Right cardiac atrium (tissue), 5 donors: ENCODE results near the gene RABGAP1L. TPM values are rescaled to one million over a fixed set of nuclear protein-coding genes. Genes with fewer than 3 reads are reported as not detected.

Experiments used
- ATAC-seq, 2 donors: fragments of 200-7000 bp; cut with Tn5 transposase; one replicate each; pipeline versions ENCODE4 v1.8.0 to v1.9.1; 2020; ENCODE audit warnings: moderate library complexity in 2 of 2, mild to moderate bottlenecking in 1 of 2
- DNase-seq, 3 donors: peaks; one replicate each; pipeline ENCODE4 v3.0.0-alpha.2; 2020
- H3K27ac ChIP-seq: one replicate; pipeline ENCODE4 v1.5.1; 2013; ENCODE audit warnings: mild to moderate bottlenecking, low read length, control low read depth, moderate library complexity
- H3K27me3 ChIP-seq: one replicate; pipeline ENCODE4 v1.6.1; 2013; ENCODE audit not compliant: control insufficient read depth, insufficient read depth
- H3K4me1 ChIP-seq: one replicate; pipeline ENCODE4 v1.6.1; 2013; ENCODE audit warnings: low read length; ENCODE audit not compliant: control insufficient read depth, insufficient read depth
- H3K4me3 ChIP-seq: one replicate; pipeline ENCODE4 v1.5.1; 2013; ENCODE audit warnings: low read length, control low read depth
- H3K9me3 ChIP-seq: one replicate; pipeline ENCODE4 v1.6.1; 2013; ENCODE audit warnings: low read length; ENCODE audit not compliant: control insufficient read depth
- WGBS: extraction: QIAGEN DNeasy Blood & Tissue Kit; methylation state at CpG from one replicate; pipeline ENCODE4 v1.1.7; 2013; 5-methylcytosine and 5-hydroxymethylcytosine counted together
- intact Hi-C, 4 donors: fragments of 100-400 bp; cut with DNase I; formaldehyde crosslinking; loops; one replicate each; pipeline versions ENCODE4 v1.11.0 to v1.14.0; 2022 to 2023
- polyA plus RNA-seq: library from polyadenylated mRNA; stranded (reverse); fragments of 200-250 nt; gene quantifications from one replicate; pipeline ENCODE4 v1.2.3, GENCODE V29; 2013
- total RNA-seq, 4 donors: library from RNA; stranded (reverse); fragmentation: NEBNext Ultra II Directional; extraction: Animal tissue kit (Norgen Biotek cat#: 25700); gene quantifications; one replicate each; pipeline ENCODE4 v1.2.1, GENCODE V29; 2021
- donor health status: healthy with polysubstance abuse.
- donor health status: DM: no; HTN: yes; CAD: no.
- donor health status: DM: no; HTN: no; CAD: no.
- donor health status: DM: no; HTN: yes; CAD: no; lungs with severe emphysema.
- donor health status: DM: yes; HTN: yes; CAD: no.

The RABGAP1L gene
- total and polyA plus RNA-seq, 5 donors: 174 to 367 (median 186) TPM

DNA sequence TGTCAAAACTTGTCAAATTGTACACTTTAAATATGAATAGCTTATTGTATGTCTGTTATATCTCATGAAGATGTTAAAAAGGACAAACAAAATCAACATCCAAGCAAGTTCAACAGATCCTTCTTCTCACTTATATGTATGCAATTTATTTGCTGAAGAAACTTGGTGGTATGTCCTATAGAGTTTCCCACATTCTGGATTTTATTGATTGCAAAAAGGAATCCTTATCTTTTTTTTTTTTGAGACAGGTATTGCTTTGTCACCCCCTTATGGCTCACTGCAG is 5.6 kb upstream of the RABGAP1L start:
- Histone ChIP-seq H3K4me1 (no peaks in the 10 kb centered on the region), H3K9me3 (peaks cover 2% of the 10 kb centered on the region), H3K4me3 (no peak overlapping the region), H3K27ac (no peak overlapping the region), H3K27me3 (no peaks in the 10 kb centered on the region)
- ATAC-seq: no peak
- no peak for DNase-seq
- intact Hi-C loops: no loop called here

DNA sequence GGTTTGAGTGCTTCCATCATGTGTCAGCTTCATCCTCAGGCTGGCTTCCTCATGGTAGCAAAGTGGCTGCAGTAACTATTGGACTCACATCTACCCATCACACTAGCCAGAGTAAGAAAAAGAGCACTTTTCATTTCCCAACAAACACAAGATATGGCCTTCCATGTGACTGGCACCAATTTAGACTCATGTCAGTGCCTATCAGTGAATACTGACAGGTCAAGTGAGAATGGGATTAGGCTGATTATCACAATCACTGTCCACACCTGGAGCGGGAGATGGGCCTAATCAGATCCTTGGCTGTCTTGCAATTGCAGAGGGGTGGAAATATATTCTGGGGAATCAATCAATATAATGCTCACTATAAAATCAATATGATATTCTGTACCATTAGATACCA is 2.9 kb upstream of the RABGAP1L start:
- no peaks in the 10 kb centered on the region for H3K4me1 ChIP-seq
- H3K27me3 ChIP-seq: no peaks in the 10 kb centered on the region
- H3K9me3 ChIP-seq: no peaks in the 10 kb centered on the region
- intact Hi-C loops: no loop called here
- DNase-seq: no peak
- ATAC-seq: no peak
- H3K4me3 ChIP-seq: no peak overlapping the region
- no peak overlapping the region for H3K27ac ChIP-seq
- 63% methylated on average over 1 of the region's 1 CpG for WGBS

- intact Hi-C loops: no loop called here
Observed at GRCh38 chr1:174157157-174157806, 2.0 kb upstream of the RABGAP1L start.

DNA sequence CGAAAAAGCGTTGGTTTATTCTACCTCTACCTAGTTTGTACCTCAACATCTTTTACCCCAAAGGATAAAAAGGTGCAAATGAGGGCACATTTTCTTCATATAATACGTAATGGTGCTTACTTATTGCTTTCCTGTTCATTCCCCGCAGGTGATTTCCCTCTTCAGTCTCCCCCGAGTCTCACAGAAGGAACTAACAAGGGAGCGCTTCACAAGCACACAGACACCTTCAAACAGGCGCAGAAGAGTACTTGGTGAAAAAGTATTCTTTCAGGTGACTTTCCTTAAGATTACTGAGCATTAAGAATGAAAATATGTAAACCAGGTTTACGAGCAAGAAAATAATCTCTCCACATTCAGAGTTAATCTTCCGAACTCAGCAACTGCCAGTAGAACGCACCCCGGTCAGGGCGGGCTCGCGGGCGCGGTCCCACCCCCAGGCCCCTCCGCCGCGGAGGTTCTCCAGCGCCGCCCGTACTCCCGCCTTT is 511 bp upstream of the RABGAP1L start:
- Histone ChIP-seq H3K4me1 (no peaks in the 10 kb centered on the region), H3K4me3 (peak overlapping the region; percentile 72), H3K27ac (peak overlapping the region; percentile 50), H3K27me3 (no peaks in the 10 kb centered on the region), H3K9me3 (no peaks in the 10 kb centered on the region)
- intact Hi-C loops: no loop called here
- no peak for DNase-seq
- 2% methylated on average over 23 of the region's 23 CpGs for WGBS
- no peak for ATAC-seq

More at GRCh38 chr1:174157157-174157806, 2.0 kb upstream of the RABGAP1L start:
- ATAC-seq: no peak
- Histone ChIP-seq H3K27me3 (no peaks in the 10 kb centered on the region), H3K4me3 (no peak overlapping the region), H3K27ac (no peak overlapping the region), H3K4me1 (no peaks in the 10 kb centered on the region), H3K9me3 (no peaks in the 10 kb centered on the region)
- 60% methylated on average over 3 of the region's 3 CpGs for WGBS
- DNase-seq: no peak

- DNase-seq (peak; percentile 61 to 83 (median 79)), ATAC-seq (peak; percentile 30 to 50)
- no peaks in the 10 kb centered on the region for H3K9me3 ChIP-seq
- no peaks in the 10 kb centered on the region for H3K27me3 ChIP-seq
- no peaks in the 10 kb centered on the region for H3K4me1 ChIP-seq
- H3K27ac ChIP-seq: peak overlapping the region; percentile 80
- H3K4me3 ChIP-seq: peak overlapping the region; percentile 81
- intact Hi-C loops: loop anchor here in 2 of 4 donors (10.0 kb wide), 1 partner anchor 55 kb away; no protein-coding TSS in a partner anchor
- under 1% methylated on average over 14 of the region's 14 CpGs for WGBS
Observed at GRCh38 chr1:174160109-174160473, 771 bp downstream of the RABGAP1L start.

- intact Hi-C loops: loop anchor here in 2 of 4 donors (10.0 kb wide), 1 partner anchor 54 kb away; no protein-coding TSS in a partner anchor
- DNase-seq (no peak), ATAC-seq (no peak)
- no peaks in the 10 kb centered on the region for H3K27me3 ChIP-seq
- H3K9me3 ChIP-seq: no peaks in the 10 kb centered on the region
- no peaks in the 10 kb centered on the region for H3K4me1 ChIP-seq
- H3K4me3 ChIP-seq: peak overlapping the region; percentile 81
- WGBS: 58% methylated on average over 5 of the region's 5 CpGs
- H3K27ac ChIP-seq: peak overlapping the region; percentile 80
Observed at GRCh38 chr1:174160603-174161002, 1.3 kb downstream of the RABGAP1L start.

DNA sequence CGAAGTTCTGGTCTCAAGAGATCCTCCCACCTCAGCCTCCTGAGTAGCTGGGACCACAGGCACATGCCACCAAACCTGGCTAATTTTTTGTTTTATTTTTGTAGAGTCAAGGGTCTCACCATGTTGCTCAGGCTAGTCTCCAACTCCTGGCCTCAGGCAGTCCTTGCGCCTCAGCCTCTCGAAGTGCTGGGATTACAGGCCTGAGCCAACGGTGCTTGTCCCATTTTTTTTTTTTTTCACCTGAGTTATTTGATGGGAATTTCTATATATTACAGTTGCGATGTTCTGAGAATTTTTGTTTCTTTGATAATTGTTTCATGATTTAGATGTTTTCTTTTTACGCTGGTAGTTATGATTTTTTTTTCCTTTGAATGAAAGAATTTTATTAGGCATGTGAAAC is 2.5 kb downstream of the RABGAP1L start:
- DNase-seq: no peak
- Histone ChIP-seq H3K4me3 (peak overlapping the region; percentile 31), H3K27ac (peak overlapping the region; percentile 79), H3K27me3 (no peaks in the 10 kb centered on the region), H3K9me3 (no peaks in the 10 kb centered on the region), H3K4me1 (no peaks in the 10 kb centered on the region)
- 79% methylated on average over 6 of the region's 6 CpGs for WGBS
- intact Hi-C loops: loop anchor here in 2 of 4 donors (10.0 kb wide), 1 partner anchor 53 kb away; no protein-coding TSS in a partner anchor
- ATAC-seq: no peak

DNA sequence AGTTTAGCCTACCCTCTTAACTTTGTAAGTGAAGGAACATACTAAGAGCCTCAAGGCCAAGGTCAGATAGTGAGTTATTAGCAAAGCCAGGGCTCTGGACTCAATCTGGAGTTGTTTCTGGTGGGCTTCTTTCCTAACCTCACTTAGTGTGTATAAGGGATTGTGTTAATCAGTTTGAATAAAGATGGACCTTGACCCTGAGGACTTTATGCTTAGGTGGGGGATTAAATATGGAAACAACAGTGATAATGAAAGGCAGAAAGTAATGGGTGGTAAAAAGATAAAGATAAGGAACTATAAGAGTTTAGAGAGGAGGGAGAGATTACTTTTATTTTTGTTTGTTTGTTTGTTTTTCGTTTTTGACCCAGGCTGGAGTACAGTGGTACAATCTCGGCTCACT is 5.5 kb downstream of the RABGAP1L start:
- H3K27me3 ChIP-seq: no peaks in the 10 kb centered on the region
- peak overlapping the region; percentile 68 for H3K27ac ChIP-seq
- DNase-seq: no peak
- H3K4me3 ChIP-seq: no peak overlapping the region
- intact Hi-C loops: loop anchor here in 3 of 4 donors (5.0 to 10.0 kb wide), 2 partner anchors 37 to 50 kb away; no protein-coding TSS in a partner anchor
- ATAC-seq: no peak
- H3K4me1 ChIP-seq: peaks cover 5% of the 10 kb centered on the region
- no peaks in the 10 kb centered on the region for H3K9me3 ChIP-seq
- WGBS: 69% methylated on average over 2 of the region's 2 CpGs

- Histone ChIP-seq H3K4me1 (peaks cover 5% of the 10 kb centered on the region), H3K9me3 (no peaks in the 10 kb centered on the region), H3K4me3 (no peak overlapping the region), H3K27me3 (no peaks in the 10 kb centered on the region), H3K27ac (peak overlapping the region; percentile 68)
- ATAC-seq (peak; percentile 47 to 58), DNase-seq (peak; percentile 54 to 80 (median 58))
- WGBS: 72% methylated on average over 6 of the region's 6 CpGs
- intact Hi-C loops: loop anchor here in 3 of 4 donors (5.0 to 10.0 kb wide), 2 partner anchors 37 to 49 kb away; no protein-coding TSS in a partner anchor
Observed at GRCh38 chr1:174165471-174166137, 6.3 kb downstream of the RABGAP1L start.

DNA sequence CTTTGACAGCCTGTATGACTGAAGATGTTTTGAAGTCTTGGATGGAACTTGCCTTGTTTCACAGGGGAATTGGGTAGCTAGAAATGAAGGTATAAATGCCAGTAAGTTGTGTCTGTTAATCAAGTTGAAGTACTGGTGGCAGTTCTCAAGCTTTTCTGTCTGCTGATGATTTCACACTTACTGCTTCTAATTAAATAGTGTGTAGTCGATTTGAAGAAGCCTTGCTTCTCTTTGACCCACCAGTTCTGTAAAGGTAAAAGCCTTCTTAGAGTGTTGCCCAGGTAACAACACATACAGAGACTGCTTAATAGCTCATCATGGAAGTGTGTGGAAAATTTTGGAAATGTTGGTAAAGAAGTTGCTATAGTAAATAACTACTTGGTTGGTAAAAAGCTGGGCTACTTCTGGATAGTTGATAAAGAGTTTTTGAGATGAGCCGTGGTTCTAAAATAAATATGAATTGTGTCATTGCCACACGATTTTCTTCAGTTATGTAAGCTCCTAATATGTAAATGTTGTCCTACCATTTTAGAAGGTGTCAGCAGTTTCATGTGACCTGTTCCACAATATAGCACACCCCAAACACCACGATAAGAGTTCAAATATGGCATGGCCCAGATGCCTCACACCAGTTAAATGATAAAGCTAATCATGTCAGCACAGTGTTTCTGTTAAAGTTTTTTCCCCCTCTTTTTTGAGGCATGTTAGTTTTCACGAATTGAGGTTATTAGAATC is 7.4 kb downstream of the RABGAP1L start:
- 66% methylated on average over 5 of the region's 5 CpGs for WGBS
- Histone ChIP-seq H3K27me3 (no peaks in the 10 kb centered on the region), H3K27ac (peak overlapping the region; percentile 80), H3K9me3 (no peaks in the 10 kb centered on the region), H3K4me3 (no peak overlapping the region), H3K4me1 (peaks cover 5% of the 10 kb centered on the region)
- ATAC-seq (peak; percentile 69 to 76), DNase-seq (no peak)
- intact Hi-C loops: loop anchor here in 3 of 4 donors (5.0 to 10.0 kb wide), 2 partner anchors 36 to 48 kb away; no protein-coding TSS in a partner anchor
